ENCODE results near the gene RAP1B.
A peak's percentile ranks its signal among the peaks of the same experiment; 100 is the strongest.

The RAP1B gene
- 136 reads per million, percentile 88 among the genes with 10 or more reads in this experiment for total RNA-seq

DNA sequence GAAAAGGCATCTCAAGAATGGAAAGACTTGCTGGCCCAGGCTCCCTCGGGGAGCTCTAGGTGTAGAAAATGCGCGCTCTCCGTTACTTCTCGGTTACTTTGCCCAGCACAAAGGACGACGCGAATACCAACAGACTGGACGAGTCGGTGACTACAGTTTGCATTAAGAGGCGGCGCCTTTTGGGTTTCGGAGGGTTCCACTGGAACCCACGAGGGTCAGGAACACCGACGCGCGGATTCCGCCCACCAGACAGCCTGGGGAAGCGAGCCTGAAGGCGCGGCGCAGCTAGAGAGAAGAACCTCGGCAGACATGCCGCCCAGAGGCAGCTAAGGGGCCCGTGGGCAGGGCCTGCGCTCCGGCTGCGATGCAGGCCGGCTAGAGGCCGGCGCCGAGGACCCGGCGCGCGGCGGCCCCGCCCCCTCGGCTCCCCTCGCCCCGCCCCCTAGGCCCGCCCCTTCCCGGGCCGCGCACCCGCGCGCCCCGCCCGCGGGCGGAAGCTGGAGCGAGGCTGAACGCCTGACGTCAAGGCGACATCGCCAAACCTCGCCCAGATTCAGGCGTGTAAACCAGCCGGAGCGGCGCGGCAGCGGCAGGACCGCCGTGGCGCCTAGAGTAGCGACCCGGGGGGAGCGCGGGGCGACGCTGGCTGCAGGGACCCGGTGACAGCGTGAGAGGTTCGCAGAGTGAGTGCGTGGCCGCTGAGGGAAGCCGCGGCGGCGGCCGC lies at the start of gene RAP1B:
Gene RAP1B, plus strand, starts transcription at position 530 of the 724 bp plus-strand sequence. CDS start 37,826 bp downstream, outside the sequence.
- peak; percentile 86 for DNase-seq

DNA sequence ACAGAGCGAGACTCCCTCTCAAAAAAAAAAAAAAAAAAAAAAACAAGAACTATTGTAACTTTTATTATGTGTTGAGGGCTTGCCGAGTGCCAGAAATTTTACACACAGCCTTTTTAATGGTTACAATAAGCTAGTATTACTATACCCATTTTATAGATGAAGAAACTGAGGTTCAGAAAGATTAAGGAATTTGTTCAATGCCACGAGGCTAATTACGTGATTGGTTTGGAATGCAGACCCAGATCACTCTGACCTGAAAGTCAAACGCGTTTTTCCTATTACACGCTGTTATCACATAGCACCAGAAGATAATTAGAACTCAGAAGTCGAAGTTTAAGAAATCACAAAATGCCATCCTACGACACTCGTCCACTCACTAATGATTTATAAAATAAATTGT lies 48.9 kb upstream of the RAP1B start:
- DNase-seq, result no peak

DNA sequence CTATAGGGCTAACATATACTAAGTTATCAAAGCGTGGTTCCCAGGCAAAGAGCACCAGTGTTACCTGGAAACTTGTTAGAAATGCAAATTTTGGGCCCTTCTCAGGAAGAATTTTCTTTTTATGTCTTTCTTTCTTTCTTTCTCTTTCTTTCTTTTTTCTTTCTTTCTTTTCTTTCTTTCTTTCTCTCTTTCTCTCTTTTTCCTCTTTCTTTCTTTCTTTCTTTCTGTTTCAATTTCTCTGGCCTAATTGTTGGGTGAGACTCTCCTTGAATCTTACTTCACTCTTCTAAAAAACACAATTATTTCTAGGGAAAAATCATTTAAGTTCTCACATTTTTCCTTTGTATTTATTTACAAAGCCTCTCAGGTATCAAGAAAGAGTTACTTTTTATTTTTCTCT lies 46.5 kb upstream of the RAP1B start:
- no peak for DNase-seq

DNA sequence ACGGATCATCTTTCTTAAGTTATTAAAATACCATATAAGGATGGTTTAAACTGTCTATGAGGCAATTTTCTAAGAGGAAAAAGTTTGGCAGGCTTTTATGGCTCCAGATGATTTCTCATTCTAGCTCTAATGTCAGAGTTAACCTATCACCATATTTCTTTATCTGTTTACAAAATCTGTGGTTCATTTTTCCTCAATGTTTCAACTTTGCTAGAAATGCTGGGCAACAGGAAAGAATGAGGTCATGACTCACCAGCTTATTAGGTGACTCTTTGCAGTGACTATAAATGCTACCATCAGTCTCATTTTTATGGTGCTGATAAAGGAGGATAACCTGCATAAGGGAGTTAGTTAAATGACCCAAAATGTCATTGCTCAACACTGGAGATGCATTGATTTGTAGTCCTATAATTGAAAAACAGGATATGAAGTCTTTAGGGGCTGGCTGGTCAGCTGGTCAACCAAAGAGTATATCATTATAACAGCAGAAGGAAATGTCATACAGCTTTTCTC lies 45.3 kb upstream of the RAP1B start:
- DNase-seq, result no peak

DNA sequence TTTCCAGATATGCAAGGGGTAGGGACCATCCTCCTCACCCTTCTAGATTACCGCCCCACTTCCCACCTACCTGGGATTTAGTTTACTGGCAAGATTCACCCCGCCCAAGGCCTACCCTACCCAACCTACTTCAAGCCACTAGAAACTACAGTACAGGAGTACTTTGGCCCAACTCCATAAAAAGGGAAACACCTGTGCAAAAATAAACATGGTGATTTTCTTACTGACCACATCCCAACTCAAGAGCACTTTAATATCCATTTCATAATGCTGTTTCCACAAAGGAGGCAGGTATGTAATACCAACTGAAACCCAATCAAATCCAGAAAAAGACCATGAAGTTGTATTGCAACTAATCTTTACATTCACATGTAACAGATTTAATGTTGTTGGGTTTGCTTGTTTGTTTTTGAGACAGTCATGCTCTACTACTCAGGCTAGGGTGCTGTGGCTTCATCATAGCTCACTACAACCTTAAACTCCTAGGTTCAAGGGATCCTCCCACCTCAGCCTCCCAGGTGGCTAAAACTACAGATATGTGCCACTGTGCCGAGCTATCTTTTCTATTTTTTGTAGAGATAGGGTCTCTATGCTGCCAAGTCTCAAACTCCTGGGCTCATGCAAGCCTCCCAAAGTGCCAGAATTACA lies 41.7 kb upstream of the RAP1B start:
- no peak for DNase-seq

DNA sequence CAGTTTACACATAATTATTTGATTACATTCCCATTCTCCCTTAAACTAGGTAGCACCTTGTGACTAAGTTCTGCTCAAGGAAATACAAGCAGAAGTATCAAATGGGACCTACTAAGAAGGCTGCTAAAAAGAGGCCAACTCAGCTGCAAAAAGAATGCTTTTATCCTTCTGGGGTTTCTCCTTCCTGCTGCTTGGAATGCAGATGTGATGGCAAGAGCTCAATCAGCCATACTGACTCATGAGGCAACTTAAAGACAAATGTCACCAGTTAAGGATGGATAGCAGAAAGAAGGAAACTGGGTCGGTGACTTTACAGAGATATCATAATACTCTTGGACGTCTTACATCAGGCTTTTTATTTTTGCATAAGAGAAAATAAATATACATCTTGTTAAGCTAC lies 38.0 kb upstream of the RAP1B start:
- DNase-seq, result no peak

DNA sequence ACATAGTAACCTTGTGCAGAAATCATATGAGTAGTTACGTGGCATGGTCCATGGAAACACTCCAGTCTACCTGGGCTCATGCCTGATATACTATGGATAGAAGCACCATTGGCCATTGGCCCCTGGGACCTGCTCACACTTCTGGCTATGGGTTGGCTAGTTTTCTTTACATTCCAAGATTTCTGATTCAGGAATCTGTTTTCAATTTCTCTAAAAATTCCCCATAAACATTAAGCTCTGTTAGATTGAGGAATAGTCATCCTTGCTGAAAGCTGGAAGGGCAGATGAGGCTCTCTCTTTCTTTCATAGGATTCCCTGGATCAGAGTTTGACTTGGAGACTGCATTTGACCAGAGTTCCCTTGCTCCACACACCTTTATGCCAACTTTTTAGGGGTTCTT lies 37.3 kb upstream of the RAP1B start:
- no peak for DNase-seq

DNA sequence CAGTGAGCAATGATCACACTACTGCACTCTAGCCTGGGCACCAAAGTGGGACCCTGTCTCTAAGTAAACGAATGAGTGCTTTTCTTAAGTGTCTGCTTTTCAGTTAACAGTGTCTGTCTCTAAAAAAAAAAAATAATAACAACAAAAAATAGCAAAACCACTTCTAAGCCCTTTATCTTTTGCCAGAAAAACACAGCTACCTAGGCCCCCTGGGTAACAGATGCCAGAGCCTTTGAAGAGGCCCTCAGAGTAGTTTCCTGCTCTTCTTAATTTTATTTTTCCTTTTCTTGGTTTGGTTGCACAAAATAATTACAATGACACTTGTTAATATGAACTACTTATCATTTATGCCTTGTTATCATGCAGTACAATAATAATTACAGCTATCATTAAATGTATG lies 32.8 kb upstream of the RAP1B start:
- DNase-seq, result no peak

DNA sequence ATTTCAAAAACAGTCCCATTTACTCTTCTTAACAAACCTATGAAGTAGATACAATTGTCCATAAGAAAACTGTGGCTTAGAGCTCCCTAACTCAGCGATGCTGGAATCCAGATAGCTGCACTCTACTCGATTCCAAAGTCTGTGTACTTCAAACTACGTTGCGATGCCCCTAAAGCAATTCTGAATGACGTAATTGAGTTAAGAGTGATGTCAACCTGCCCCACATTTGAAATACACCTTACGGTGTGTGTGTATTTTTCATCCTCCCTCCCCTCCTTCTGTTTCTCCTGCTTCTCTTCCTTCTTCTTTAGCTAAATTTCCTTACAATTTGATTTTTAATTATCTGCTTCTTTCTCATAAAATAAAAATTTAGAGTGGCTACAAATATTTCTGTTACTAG lies 31.9 kb upstream of the RAP1B start:
- DNase-seq, result no peak

DNA sequence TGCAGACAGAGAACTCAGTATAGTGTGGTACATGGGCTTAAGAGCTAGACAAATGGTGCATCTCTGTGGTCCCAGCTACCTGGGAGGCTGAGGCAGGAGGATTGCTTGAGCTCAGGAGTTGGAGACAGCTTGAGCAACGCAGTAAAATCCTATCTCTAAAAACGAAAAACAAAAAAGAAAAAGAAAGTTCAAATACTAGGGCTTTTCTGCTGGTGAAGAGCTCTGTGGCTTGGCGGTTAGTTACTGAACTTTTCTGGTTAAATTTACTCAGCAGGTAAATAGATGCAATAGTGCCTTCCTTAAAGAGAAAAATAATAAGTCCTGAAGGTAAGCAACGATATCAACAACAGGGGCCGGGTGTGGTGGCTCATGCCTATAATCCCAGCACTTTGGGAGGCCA lies 31.4 kb upstream of the RAP1B start:
- DNase-seq, result no peak

DNA sequence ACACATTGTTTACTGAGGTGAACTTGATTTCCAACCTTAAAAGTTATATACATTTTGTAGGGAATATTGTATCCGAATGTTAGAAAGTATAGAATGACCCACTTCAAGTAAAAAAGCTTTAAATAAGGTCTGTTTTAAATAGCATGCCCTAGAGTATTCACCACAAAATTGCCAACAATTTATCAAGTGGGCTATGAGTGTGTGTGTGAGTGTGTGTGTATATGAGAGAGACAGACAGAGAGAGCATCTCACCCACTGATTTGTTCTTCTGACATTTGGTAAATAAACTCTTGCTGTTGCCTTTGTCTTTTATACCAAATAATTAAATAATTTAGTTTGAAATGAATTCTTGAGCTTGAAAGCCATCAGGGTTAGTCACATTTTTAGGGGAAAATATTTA lies 29.8 kb upstream of the RAP1B start:
- no peak for DNase-seq

DNA sequence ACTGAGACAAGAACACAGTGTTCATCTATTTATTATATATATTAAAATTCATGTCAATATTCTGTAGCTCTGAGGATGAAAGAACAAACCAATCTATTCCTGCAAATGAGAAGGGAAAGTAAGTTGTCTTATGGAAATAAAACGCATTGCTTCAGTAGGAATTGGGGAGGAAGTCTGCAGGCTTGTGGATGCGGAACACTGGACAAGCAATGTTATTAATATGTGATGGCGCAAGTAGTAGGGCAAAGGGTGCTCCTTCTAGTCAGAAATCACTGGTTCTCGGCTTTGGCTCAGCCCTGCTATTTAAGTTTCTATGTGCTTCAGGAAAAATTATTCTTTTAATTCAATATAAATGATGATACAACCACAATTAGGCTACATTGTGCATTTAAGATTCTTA lies 28.8 kb upstream of the RAP1B start:
- DNase-seq, result no peak

DNA sequence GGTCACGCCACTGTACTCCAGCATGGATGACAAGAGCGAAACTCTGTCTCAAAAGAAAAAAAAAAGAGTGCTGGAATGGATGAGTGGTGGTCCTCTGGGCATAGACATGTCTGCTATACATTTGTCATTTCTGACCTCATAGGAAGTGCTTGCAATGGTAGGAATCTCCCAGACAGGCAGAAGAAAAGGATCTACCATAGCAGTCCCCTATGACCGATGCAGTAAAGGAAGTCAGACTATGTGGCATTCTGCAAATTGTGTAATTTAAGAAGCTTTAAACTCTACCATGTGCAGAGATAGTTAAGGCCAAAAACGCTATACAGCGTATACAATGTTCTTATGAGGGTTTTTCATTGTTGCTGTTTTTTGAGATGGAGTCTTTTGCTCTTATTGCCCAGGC lies 24.7 kb upstream of the RAP1B start:
- DNase-seq, result no peak

DNA sequence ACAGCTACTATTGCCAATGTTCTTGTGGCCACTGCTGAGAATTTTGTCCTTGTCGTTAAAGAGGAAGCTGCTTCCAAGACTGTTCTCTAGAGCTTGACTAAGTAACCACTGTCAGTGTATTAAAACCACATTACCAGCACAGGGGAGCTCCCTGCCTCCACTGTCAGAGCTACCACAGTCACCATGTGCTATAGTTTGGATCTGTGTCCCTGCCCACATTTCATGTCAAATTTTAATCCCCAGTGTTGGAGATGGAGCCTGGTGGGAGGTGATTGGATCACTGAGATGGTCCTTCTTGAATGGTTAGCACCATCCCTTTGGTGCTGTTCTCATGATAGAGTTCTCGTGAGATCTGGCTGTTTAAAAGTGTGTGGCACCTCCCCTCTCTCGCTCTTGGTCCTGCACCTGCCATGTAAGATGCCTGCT lies 23.2 kb upstream of the RAP1B start:
- no peak for DNase-seq

DNA sequence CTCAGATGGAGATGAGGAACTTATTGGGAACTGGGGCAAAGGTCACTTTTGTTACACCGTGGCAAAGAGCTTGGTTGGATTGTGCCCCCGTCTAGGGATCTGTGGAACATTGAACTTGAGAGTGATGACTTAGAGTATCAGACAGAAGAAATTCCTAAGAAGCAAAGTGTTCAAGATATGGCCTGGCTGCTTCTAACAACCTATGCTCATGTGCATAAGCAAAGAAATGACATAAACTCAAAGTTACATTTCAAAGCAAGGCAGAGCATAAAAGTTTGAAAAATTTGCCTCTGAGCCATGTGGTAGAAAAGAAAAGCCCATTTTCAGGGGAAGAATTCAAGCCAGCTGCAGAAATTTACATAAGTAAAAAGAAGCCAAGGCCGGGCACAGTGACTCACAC lies 21.5 kb upstream of the RAP1B start:
- DNase-seq, result no peak

DNA sequence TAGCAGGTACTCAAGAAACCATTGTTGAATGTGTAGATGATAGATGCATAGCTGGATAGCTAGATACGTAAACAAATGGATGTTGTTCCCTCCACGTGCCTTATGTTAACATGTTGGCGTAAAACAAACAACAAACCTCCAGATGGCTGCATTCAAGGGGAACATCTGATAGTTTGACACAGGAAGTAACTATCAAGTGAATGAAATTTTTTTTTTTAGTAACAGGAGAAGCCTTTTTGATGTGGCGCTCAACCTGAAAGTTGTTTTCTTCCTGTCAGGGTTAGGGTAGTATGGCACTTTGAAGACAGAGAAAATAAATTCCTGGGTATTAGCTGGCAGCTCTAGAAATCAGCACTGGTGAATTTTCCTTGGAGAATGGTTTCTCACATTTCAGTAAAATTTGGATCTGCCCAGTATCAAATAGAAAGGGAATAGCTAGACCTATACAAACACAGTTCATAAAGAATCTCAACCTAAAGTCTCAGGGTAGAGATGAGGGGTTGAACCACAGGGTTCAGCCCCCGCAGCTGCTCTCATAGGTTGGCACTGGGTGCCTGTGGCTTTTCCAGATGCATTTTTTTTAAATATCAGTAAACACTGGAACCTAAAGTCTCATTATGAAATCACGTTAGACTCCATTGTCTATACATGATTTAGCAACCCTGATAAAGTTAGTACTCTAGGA lies 18.8 kb upstream of the RAP1B start:
- peak; percentile 39 for DNase-seq

DNA sequence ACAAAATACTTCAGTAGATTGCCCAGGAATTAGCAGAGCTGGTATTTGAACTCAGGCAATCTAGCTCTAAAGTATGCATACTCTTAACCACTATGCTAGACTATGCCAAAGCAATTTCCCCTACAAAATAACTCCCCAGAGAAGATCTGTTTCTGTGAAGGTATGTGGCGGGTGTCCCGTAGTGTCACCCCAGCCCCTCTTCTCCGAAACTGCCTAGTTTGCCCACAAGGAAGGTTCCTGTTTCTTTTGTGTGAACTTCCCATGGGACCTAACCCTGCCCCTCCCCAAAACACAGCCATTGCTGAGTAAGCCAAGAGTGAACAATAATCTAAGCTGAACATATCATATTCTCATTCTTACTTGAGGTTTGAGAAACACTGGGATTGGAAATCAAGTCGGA lies 15.5 kb upstream of the RAP1B start:
- no peak for DNase-seq

DNA sequence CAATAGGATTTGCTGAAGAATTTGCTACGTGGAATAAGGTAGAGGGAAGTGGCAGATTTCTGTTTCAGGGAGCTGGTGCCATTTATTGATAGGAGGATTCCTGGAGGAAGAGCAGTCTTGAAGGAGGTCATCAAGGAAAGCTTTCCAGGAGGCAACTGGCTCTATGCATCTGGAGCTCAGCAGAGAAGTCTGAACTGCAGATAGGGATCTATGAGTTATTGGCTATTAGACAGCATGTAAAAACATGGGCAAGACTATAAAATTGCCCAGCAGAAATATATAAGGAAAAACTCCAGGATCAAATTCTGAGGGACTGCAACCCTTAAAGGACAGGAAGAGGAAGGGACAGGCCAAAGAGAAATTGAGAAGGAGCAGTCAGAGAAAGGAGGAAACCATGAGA lies 8.9 kb upstream of the RAP1B start:
- no peak for DNase-seq

DNA sequence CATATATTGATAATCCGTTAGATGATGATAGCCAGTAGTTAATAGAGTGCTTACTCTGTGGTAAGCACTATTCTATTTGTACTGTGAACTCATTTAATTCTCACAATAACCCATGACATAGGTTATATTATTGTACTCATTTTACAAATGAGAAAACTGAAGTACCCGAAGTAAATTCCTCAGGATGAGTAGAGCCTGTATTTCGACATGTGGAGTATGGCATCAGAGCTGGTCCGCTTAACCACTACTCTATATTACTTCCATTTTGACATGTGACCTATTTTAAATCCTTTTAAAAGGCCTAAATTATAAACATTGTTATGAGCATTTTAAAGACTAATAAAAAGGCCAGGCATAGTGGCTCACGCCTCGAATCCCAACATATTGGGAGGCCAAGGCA lies 8.0 kb upstream of the RAP1B start:
- DNase-seq, result no peak

DNA sequence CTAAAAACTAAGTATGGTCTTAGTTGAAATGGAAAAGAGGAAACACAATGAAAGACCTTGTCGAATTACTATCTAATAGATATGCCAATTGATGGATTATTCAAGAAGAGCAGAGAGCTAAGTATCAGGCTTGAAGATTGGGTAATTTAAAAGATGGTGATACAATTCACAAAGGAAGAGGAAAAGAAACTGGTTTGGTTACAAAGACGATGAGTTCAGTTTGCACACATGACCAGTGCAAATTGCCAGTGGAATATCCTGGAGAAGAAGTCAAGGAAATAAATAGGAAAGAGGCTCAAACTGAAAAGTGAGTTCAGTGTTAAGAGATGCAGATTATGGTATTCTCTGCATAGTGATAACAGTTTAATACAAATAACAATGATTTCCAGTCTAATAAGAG lies 2.5 kb upstream of the RAP1B start:
- no peak for DNase-seq

DNA sequence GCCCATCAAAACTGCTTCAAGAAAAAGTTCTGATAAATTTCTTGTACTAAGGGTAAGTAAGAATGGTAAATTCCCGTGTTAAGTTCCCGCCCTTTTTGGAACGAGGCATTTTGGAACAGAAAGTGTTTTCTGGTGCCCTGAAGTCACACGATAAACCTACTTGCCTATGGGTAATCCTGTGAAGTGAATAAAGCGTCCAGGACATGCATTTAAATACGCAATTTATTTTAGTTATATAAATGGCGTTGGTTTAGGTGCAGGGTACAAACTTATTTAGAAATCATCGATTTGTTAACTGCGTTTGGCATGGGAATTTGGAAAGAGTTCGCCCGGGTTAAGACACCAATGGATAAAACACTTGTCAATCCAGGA lies 715 bp upstream of the RAP1B start:
- DNase-seq, result no peak

DNA sequence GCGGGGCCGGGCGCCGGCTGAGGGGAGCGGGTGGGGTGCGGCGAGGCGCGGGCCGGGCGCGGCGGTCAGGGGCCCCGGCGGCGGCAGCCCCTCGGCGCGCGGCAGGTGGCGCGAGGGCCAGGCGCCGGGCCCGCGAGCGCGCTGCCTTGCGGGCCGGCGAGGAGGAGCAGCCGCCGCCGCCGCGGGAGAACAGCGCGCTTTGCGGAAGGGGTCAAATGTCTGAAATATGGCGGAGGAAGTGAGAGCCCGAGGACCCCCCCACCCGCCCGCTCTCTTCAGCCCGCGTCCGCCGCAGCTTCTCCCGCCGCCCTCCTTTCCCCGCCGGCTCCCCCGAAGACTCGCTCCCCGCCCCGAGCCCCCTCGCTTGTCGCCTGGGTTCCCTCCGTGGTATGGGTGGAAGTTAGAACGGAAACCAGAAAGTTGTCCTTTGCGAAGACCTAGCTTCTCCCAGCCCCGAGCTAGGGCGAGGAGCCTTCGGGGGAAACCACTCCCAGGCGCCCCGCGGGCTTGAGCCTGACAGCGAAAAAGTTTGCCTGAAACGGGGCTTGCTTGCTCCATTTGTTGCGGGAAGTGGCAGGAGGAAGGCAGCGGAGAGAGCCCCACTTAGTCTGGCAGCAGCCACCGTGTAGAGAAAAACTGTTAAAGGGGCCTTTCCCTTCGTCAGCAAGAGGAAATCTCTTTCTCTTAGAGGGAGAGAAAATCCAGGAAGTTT lies 551 bp downstream of the RAP1B start:
- peak; percentile 33 for DNase-seq

DNA sequence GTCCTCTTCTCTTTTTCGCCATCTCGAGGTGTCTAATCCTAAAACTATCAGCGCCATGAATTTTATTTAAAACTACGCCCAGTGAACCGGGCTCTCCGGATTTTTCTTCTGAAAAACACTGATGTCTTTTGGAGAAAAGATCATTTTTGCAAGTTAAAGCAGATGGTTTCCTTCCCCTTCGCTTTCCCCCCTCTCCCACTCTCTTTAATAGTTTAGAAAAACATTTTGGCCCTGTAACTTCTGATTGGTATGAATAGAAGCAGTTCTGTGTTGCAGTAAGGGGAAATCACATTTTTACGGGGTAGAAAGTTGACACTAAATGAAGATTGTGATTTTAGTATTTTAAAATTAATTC lies 1.1 kb downstream of the RAP1B start:
- no peak for DNase-seq

All from effector CD4-positive, alpha-beta T cell (primary cell).